ENCODE data around the gene THOP1. TPM values are rescaled to one million over a fixed set of nuclear protein-coding genes. Genes with fewer than 3 reads are reported as not detected.

Gene THOP1
- total RNA-seq, 1 donor from 2014 or later = 105 TPM

DNA sequence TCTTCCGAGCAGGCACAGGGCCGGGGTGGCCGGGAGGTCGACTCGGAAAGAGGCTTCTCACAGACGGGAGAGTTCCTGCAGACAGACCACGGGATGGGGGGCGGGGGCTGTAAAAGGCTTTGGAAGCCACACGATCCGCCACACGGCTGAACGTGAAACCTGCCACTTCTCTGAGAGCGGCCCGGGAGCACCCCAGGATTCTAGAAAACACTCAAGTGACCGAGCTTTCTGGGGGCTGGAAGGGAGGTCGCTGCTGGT, 29.9 kb upstream of the THOP1 start:
- no peak overlapping the region for H3K4me3 ChIP-seq
- no peaks in the 10 kb centered on the region for H3K79me2 ChIP-seq (ENCODE audit: low read depth)
- Mint-ChIP-seq H3K9me3 (no peaks in the 10 kb centered on the region), H3K27ac (no peak overlapping the region), H3K4me3 (no peak overlapping the region), H3K4me1 (no peaks in the 10 kb centered on the region), H3K27me3 (ENCODE audit: insufficient read depth, low read depth) (peaks cover 2% of the 10 kb centered on the region), H3K36me3 (peaks cover 17% of the 10 kb centered on the region)
- H3K36me3 ChIP-seq = no peaks in the 10 kb centered on the region
- no peaks in the 10 kb centered on the region for H3F3A ChIP-seq (ENCODE audit: low read depth)
- TF ChIP-seq EZH2phosphoT487 (IDR thresholded peaks at IDR 0.05) (no peak), EZH2 (IDR thresholded peaks at IDR 0.05) (no peak)
- TF ChIP-seq, protein P1, sequence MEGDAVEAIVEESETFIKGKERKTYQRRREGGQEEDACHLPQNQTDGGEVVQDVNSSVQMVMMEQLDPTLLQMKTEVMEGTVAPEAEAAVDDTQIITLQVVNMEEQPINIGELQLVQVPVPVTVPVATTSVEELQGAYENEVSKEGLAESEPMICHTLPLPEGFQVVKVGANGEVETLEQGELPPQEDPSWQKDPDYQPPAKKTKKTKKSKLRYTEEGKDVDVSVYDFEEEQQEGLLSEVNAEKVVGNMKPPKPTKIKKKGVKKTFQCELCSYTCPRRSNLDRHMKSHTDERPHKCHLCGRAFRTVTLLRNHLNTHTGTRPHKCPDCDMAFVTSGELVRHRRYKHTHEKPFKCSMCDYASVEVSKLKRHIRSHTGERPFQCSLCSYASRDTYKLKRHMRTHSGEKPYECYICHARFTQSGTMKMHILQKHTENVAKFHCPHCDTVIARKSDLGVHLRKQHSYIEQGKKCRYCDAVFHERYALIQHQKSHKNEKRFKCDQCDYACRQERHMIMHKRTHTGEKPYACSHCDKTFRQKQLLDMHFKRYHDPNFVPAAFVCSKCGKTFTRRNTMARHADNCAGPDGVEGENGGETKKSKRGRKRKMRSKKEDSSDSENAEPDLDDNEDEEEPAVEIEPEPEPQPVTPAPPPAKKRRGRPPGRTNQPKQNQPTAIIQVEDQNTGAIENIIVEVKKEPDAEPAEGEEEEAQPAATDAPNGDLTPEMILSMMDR (IDR thresholded peaks at IDR 0.05) = no peak
- H3K27ac ChIP-seq = no peak overlapping the region
- no peaks in the 10 kb centered on the region for H3K27me3 ChIP-seq
- no peaks in the 10 kb centered on the region for H3K9me3 ChIP-seq (ENCODE audit: low read depth)
- H4K20me1 ChIP-seq (ENCODE audit: low read depth) = no peaks in the 10 kb centered on the region
- H3K4me2 ChIP-seq = no peak overlapping the region
- no peak for DNase-seq (ENCODE audit: low spot score)
- H3K4me1 ChIP-seq = no peaks in the 10 kb centered on the region
- no peak overlapping the region for H3K9ac ChIP-seq
- H2AFZ ChIP-seq (replicated peaks) = no peak overlapping the region

DNA sequence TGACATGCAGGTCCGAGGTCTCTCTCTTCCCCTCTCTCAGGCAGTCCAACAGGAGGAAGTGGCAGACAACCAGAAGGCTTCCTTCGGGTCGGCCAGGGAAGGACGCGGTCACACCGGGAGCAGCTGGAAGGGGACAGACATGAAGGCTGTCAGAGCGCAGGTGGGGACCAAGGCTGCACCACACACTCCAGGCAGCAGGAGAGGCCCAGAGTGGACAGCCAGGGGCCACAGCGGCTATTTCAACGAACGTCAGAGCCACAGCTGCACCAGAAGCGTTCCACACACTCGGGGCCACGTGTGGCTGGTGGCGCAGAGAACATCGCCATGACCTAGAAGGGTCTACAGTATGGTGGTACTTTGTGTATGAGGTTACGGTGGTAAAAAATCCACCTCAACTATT, 29.5 kb upstream of the THOP1 start:
- Histone ChIP-seq H3K4me1 (no peaks in the 10 kb centered on the region), H3K4me2 (no peak overlapping the region), H3F3A (ENCODE audit: low read depth) (no peaks in the 10 kb centered on the region), H3K4me3 (no peak overlapping the region), H4K20me1 (ENCODE audit: low read depth) (no peaks in the 10 kb centered on the region), H2AFZ (replicated peaks) (no peak overlapping the region), H3K36me3 (no peaks in the 10 kb centered on the region), H3K27ac (no peak overlapping the region), H3K9ac (no peak overlapping the region), H3K27me3 (no peaks in the 10 kb centered on the region), H3K9me3 (ENCODE audit: low read depth) (no peaks in the 10 kb centered on the region), H3K79me2 (ENCODE audit: low read depth) (no peaks in the 10 kb centered on the region)
- no peak overlapping the region for H3K27ac Mint-ChIP-seq
- peaks cover 2% of the 10 kb centered on the region for H3K27me3 Mint-ChIP-seq (ENCODE audit: insufficient read depth, low read depth)
- H3K36me3 Mint-ChIP-seq = peaks cover 17% of the 10 kb centered on the region
- H3K9me3 Mint-ChIP-seq = no peaks in the 10 kb centered on the region
- DNase-seq (ENCODE audit: low spot score) = no peak
- H3K4me1 Mint-ChIP-seq = no peaks in the 10 kb centered on the region
- TF ChIP-seq EZH2 (IDR thresholded peaks at IDR 0.05) (no peak), EZH2phosphoT487 (IDR thresholded peaks at IDR 0.05) (no peak)
- TF ChIP-seq, protein P1 (IDR thresholded peaks at IDR 0.05) = no peak
- H3K4me3 Mint-ChIP-seq = no peak overlapping the region

DNA sequence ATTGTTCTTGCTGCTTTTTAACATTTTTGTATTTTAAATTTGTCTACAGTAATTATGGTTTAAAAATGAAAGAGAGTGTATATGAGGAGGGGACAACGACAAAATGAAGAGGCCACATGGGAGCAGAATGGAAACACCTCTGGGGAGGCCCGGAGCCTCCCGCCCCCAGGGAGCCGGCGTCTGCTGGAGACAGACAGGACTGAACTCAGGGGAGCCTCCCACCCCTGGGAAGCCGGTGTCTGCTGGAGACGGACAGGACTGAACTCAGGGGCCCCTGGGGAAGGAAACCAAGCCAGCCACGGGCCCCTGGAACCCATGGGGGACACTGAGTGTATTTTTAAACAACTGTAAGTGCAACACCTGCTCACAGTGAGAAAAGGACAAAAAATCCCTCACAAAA, 28.8 kb upstream of the THOP1 start:
- Histone ChIP-seq H3K27ac (no peak overlapping the region), H4K20me1 (ENCODE audit: low read depth) (no peaks in the 10 kb centered on the region), H3K9me3 (ENCODE audit: low read depth) (no peaks in the 10 kb centered on the region), H2AFZ (replicated peaks) (no peak overlapping the region), H3K27me3 (no peaks in the 10 kb centered on the region), H3K36me3 (no peaks in the 10 kb centered on the region), H3K4me1 (no peaks in the 10 kb centered on the region), H3K4me2 (no peak overlapping the region), H3K79me2 (ENCODE audit: low read depth) (no peaks in the 10 kb centered on the region), H3F3A (ENCODE audit: low read depth) (no peaks in the 10 kb centered on the region), H3K9ac (no peak overlapping the region), H3K4me3 (no peak overlapping the region)
- Mint-ChIP-seq H3K27ac (no peak overlapping the region), H3K4me1 (no peaks in the 10 kb centered on the region), H3K9me3 (no peaks in the 10 kb centered on the region), H3K27me3 (ENCODE audit: insufficient read depth, low read depth) (peaks cover 2% of the 10 kb centered on the region), H3K4me3 (no peak overlapping the region), H3K36me3 (peaks cover 17% of the 10 kb centered on the region)
- no peak for DNase-seq (ENCODE audit: low spot score)
- no peak for TF ChIP-seq EZH2 (IDR thresholded peaks at IDR 0.05)
- no peak for TF ChIP-seq EZH2phosphoT487 (IDR thresholded peaks at IDR 0.05)

DNA sequence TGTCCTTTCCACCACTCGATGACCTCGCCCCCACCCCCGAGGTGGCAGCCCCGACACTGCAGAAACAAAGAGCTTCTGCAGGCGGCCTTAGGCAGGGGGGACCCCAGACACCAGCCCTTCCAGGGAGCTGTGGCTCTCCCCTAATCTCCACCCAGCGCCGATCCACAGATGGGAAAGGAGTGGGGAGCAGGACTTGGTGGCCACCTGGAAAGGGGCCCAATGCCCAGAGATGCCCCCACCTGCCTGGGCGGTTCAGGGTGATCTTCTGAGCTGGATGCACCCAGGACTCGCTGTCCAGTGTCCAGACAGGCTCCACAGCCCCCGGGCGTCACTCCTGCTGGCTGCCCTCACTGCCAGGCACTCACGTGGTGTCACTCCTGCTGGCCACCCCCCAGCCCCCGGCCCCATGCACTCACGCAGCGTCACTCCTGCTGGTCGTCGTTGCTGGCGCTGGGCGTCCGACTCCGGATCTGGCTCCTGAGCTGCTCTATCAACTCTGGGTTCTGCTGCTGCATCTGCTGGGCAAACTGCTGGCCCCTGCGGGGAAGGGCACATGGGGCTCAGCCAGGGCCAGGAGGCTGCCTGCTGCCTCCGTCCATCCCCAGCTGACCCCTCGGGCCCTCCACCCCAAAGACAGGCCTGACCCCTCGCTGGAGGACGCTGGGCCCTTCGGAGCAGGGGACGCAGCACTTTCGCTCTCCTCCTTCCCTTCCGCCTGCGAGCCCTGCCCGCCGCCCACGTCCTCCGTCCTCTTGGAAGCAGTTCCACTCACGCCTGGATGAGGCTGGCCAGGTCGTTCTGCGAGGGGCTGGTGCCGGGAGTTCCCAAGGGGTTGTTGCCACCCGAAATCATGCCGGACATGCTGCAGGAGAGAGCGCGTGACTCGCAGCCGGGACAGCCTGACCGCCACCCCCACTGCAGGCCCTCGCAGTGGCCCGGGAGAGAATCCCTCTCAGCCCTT, 28.1 kb upstream of the THOP1 start:
- Mint-ChIP-seq H3K4me3 (no peak overlapping the region), H3K27ac (no peak overlapping the region), H3K27me3 (ENCODE audit: insufficient read depth, low read depth) (peaks cover 2% of the 10 kb centered on the region), H3K36me3 (peaks cover 17% of the 10 kb centered on the region), H3K4me1 (no peaks in the 10 kb centered on the region), H3K9me3 (no peaks in the 10 kb centered on the region)
- DNase-seq (ENCODE audit: low spot score) = no peak
- Histone ChIP-seq H3K9ac (no peak overlapping the region), H3K9me3 (ENCODE audit: low read depth) (no peaks in the 10 kb centered on the region), H3K36me3 (no peaks in the 10 kb centered on the region), H3K4me1 (no peaks in the 10 kb centered on the region), H3K4me3 (no peak overlapping the region), H3K4me2 (no peak overlapping the region), H3K27me3 (no peaks in the 10 kb centered on the region), H4K20me1 (ENCODE audit: low read depth) (no peaks in the 10 kb centered on the region), H3F3A (ENCODE audit: low read depth) (no peaks in the 10 kb centered on the region), H3K79me2 (ENCODE audit: low read depth) (no peaks in the 10 kb centered on the region), H3K27ac (no peak overlapping the region), H2AFZ (replicated peaks) (no peak overlapping the region)
- no peak for TF ChIP-seq EZH2phosphoT487 (IDR thresholded peaks at IDR 0.05)
- no peak for TF ChIP-seq EZH2 (IDR thresholded peaks at IDR 0.05)
- TF ChIP-seq, protein P1 (IDR thresholded peaks at IDR 0.05) = no peak

All from neural progenitor cell (in vitro differentiated cells).